ENCODE data around the gene GON4L. TPM values are rescaled to one million over a fixed set of nuclear protein-coding genes. Genes with fewer than 3 reads are reported as not detected.
"Not testable (repeated sequence)": the region's sequence is repeated elsewhere in the genome, so short reads cannot be mapped to it uniquely, and the experiment has no call there.

Gene GON4L
- total RNA-seq, 2 experiments from 2014 or later = 71.0 to 91.9 TPM

DNA sequence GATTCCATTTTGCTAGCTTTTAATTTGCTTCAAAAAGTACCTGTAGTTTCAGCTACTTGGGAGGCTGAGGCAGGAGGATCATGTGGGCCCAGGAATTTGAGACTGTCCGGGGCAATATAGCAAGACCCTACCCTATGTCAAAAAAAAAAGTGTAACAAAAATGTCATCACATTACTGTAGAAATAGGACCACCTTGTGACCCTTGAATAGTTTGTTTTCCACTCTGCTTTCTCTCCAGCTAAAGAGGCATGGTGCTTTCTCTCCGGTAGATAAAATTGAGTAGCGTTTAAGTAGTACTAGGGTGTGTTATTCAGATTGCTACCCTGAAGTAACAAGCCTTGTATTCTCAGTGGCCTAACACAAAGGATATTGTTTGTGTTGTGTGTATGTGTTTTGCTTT lies 144.4 kb downstream of the GON4L start:
- H3K27me3 Mint-ChIP-seq; H3K4me3 Mint-ChIP-seq; ATAC-seq; DNase-seq; H3K27ac Mint-ChIP-seq; H3K9me3 Mint-ChIP-seq (ENCODE audit: low read depth): not testable (repeated sequence)
- CTCF ChIA-PET = interaction anchor here (0.7 to 1.2 kb wide), 4 partner anchors 9 to 32 kb away, joined by 3 read pairs; no protein-coding TSS in a partner anchor
- H3K4me1 Mint-ChIP-seq = peaks cover 18% of the 10 kb centered on the region
- peaks cover 47% of the 10 kb centered on the region for H3K36me3 Mint-ChIP-seq

DNA sequence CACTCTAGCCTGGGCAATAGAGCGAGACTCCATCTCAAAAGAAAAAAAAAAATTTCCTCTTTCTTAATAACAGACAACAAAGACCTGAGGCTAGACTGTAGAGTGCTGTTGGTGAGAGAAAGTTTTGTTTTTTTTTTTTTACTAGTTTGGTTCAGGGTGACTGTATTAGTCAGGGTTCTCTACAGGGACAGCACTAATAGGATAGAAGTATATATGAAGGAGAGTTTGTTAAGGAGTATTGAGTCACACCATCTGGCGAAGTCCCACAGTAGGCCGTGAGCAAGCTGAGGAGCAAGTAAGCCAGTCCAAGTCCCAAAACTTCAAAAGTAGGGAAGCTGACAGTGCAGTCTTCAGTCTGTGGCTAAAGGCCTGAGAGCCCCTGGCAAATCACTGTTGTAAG lies 145.6 kb downstream of the GON4L start:
- H3K27me3 Mint-ChIP-seq; H3K9me3 Mint-ChIP-seq (ENCODE audit: low read depth); CTCF ChIA-PET; ATAC-seq; H3K4me3 Mint-ChIP-seq; H3K27ac Mint-ChIP-seq; DNase-seq: not testable (repeated sequence)
- peaks cover 14% of the 10 kb centered on the region for H3K4me1 Mint-ChIP-seq
- H3K36me3 Mint-ChIP-seq = peaks cover 42% of the 10 kb centered on the region

DNA sequence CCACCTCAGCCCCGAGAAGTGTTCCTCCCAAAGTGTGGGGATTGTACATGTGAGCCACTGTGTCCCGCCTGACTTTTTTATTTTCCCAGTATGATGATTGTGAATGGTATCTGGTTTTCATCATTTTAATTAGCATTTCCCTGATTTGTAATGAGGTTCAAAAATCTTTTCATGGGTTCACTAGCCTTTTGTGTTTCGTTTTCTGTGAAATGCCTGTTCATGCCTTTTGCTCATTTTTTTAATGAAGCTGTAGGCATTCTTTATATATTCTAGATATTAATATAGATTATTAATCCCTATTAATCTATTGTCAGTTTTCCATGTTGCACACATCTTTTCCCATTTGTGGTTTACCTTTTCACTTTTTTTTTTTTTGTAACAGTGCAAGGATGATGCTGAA lies 147.6 kb downstream of the GON4L start:
- H3K27ac Mint-ChIP-seq = peak overlapping the region; percentile 40
- ATAC-seq (no peak), DNase-seq (no peak)
- peaks cover 36% of the 10 kb centered on the region for H3K36me3 Mint-ChIP-seq
- no peak overlapping the region for H3K4me3 Mint-ChIP-seq
- H3K9me3 Mint-ChIP-seq (ENCODE audit: low read depth) = no peaks in the 10 kb centered on the region
- CTCF ChIA-PET = interaction anchor here (0.7 to 1.0 kb wide), 2 partner anchors 28 to 36 kb away, joined by 3 read pairs; no protein-coding TSS in a partner anchor
- peaks cover 7% of the 10 kb centered on the region for H3K4me1 Mint-ChIP-seq
- no peaks in the 10 kb centered on the region for H3K27me3 Mint-ChIP-seq

DNA sequence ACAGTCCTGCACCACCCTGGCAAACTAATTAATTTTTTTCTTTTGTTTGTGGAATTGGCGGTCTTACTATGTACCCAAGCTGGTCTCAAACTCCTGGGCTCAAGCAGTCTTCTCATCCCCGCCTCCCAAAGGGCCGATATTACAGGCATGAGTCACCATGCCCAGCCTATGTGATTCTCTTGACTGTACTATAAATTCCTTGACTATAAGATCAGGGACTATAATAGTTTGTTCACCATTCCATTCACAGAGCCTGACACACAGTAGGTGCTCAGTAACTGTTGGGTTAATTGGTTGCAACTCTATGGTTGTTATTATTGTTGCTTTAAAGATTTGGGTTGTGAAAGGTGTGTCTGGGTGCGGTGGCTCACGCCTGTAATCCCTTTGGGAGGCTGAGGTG lies 150.9 kb downstream of the GON4L start:
- ATAC-seq = no peak
- Mint-ChIP-seq H3K4me3 (no peak overlapping the region), H3K4me1 (peaks cover 9% of the 10 kb centered on the region), H3K27me3 (no peaks in the 10 kb centered on the region), H3K36me3 (peaks cover 22% of the 10 kb centered on the region), H3K27ac (no peak overlapping the region), H3K9me3 (ENCODE audit: low read depth) (no peaks in the 10 kb centered on the region)
- CTCF ChIA-PET = interaction anchor here (0.9 kb wide), 1 partner anchor 8 kb away, joined by 3 read pairs; no protein-coding TSS in a partner anchor
- no peak for DNase-seq

DNA sequence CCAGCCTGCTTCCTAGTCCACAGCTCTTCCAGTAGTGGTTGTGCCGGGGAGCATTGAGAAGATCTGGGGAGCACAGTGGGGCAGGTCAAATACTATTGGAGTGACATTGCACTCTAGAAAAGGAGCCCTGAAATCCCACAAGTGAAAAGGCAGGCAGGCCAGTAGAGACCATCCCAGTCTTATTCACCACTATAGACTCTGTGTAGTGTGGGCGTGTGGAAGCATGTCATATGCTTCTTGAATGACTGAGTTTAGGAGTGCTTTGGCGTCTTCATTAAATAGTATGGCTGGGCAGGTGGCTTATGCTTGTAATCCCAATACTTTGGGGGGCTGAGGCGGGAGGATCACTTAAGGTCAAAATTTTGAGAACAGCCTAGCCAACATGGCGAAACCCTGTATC lies 152.6 kb downstream of the GON4L start:
- Mint-ChIP-seq H3K36me3 (peaks cover 16% of the 10 kb centered on the region), H3K4me1 (peaks cover 10% of the 10 kb centered on the region)
- CTCF ChIA-PET; H3K9me3 Mint-ChIP-seq (ENCODE audit: low read depth); ATAC-seq; DNase-seq; H3K27ac Mint-ChIP-seq; H3K4me3 Mint-ChIP-seq; H3K27me3 Mint-ChIP-seq: not testable (repeated sequence)

DNA sequence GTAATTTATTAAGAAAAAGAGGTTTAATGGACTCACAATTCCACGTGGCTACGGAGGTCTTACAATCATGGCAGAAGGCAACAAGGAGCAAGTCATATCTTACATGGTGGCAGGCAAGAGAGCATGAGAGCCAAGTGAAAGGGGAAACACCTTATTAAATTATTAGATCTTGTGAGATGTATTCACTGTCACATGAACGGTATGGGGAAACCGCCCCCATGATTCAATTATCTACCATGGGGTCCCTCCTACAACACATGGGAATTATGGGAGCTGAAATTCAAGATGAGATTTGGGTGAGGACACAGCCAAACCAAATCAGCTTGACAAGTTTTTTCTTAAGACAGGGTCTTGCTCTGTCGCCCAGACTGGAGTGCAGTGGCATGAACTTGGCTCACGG lies 153.8 kb downstream of the GON4L start:
- no peak overlapping the region for H3K4me3 Mint-ChIP-seq
- H3K9me3 Mint-ChIP-seq (ENCODE audit: low read depth) = no peaks in the 10 kb centered on the region
- peaks cover 16% of the 10 kb centered on the region for H3K36me3 Mint-ChIP-seq
- CTCF ChIA-PET = interaction anchor here (0.7 kb wide), 1 partner anchor 871 kb away, joined by 3 read pairs; no protein-coding TSS in a partner anchor
- DNase-seq (no peak), ATAC-seq (no peak)
- H3K4me1 Mint-ChIP-seq = peaks cover 9% of the 10 kb centered on the region
- no peak overlapping the region for H3K27ac Mint-ChIP-seq
- H3K27me3 Mint-ChIP-seq = no peaks in the 10 kb centered on the region

DNA sequence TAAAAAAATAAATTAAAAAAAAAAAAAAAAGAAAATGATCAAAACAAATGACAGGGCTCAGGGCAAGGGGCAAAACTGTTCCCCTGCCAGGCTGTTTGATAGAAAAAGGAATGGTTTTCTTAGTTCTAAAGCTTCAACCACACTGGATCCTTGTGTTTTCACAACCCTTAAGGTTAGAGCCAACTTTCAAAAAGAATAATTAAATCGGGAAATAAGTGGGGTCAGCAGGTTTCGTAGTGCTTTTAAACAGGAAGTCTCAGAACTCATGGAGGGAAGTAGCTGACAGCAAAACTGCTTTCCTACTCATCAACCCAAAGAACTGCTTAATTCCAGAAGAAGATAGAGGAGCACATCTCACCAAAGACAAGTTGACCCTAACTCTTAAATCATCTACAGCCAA lies 155.3 kb downstream of the GON4L start:
- H3K4me1 Mint-ChIP-seq; H3K27ac Mint-ChIP-seq; H3K4me3 Mint-ChIP-seq; DNase-seq; H3K9me3 Mint-ChIP-seq (ENCODE audit: low read depth); CTCF ChIA-PET; ATAC-seq; H3K27me3 Mint-ChIP-seq: not testable (repeated sequence)
- H3K36me3 Mint-ChIP-seq = peaks cover 18% of the 10 kb centered on the region

Other genes with a start within 250 kb of the GON4L start
- 10 to 100 TPM; 60.3 to 62.7 TPM for gene MSTO1, start 247.0 kb downstream of the GON4L start, total RNA-seq
- 10 to 100 TPM; 74.2 to 82.3 TPM for gene YY1AP1, start 168.4 kb downstream of the GON4L start, total RNA-seq
- gene DAP3, start 168.1 kb downstream of the GON4L start, total RNA-seq = 100 to 1,000 TPM; 140 to 145 TPM
- gene SYT11, start 2.4 kb upstream of the GON4L start, total RNA-seq = 10 to 100 TPM; 17.1 to 29.9 TPM
- 10 to 100 TPM; 24.0 to 24.7 TPM for gene RIT1, start 54.1 kb upstream of the GON4L start, total RNA-seq
- 10 to 100 TPM; 80.2 to 99.4 TPM for gene KHDC4, start 77.2 kb upstream of the GON4L start, total RNA-seq
- not detected for gene RXFP4, start 84.4 kb upstream of the GON4L start, total RNA-seq
- 100 to 1,000 TPM; 159 to 161 TPM for gene ARHGEF2, start 121.3 kb upstream of the GON4L start, total RNA-seq
- 100 to 1,000 TPM; 185 to 200 TPM for gene SSR2, start 163.7 kb upstream of the GON4L start, total RNA-seq
- 10 to 100 TPM; 40.3 to 44.8 TPM for gene UBQLN4, start 196.6 kb upstream of the GON4L start, total RNA-seq
- gene LAMTOR2, start 197.6 kb upstream of the GON4L start, total RNA-seq = 10 to 100 TPM; 59.3 to 60.6 TPM
- not detected for gene RAB25, start 203.9 kb upstream of the GON4L start, total RNA-seq
- gene MEX3A, start 225.3 kb upstream of the GON4L start, total RNA-seq = under 1 TPM; 0.06 to 0.56 TPM